DND-41 (cell line): ENCODE results near the gene CIAO3.
A peak's percentile ranks its signal among the peaks of the same experiment; 100 is the strongest.

ENCODE experiments used
- ATAC-seq: fragments of 200-7000 bp; cut with Tn5 transposase; 3 replicates; pipeline ENCODE4 v1.9.1; 2021; ENCODE audit warnings: low read depth; ENCODE audit not compliant: insufficient read depth
- DNase-seq: peaks from one replicate; pipeline ENCODE4 v3.0.0-alpha.2; 2020
- H2AFZ ChIP-seq: 2 replicates; pipeline ENCODE4 v1.6.0; 2012; ENCODE audit warnings: low read depth, low read length
- H3K27ac ChIP-seq: 2 replicates; pipeline ENCODE4 v1.5.1; 2012; ENCODE audit warnings: low read length, inconsistent platforms
- H3K27me3 ChIP-seq: fragments of 200-600 bp; sonication (generic); 2 replicates; pipeline ENCODE4 v1.6.0; 2012; ENCODE audit warnings: low read length, mild to moderate bottlenecking, inconsistent platforms; ENCODE audit not compliant: insufficient read depth, poor library complexity
- H3K36me3 ChIP-seq: 2 replicates; pipeline ENCODE4 v1.5.1; 2012; ENCODE audit warnings: low read length, inconsistent platforms; ENCODE audit not compliant: insufficient read depth
- H3K4me1 ChIP-seq: 2 replicates; pipeline ENCODE4 v1.5.1; 2012; ENCODE audit warnings: mild to moderate bottlenecking, low read length; ENCODE audit not compliant: insufficient read depth
- H3K4me2 ChIP-seq: 2 replicates; pipeline ENCODE4 v1.6.0; 2012; ENCODE audit warnings: mild to moderate bottlenecking, moderate library complexity, low read length, inconsistent platforms; ENCODE audit not compliant: insufficient read depth
- H3K4me3 ChIP-seq, 2 experiments: fragments of 200-600 bp in 1 of 2; shearing (Covaris generic) in 1 of 2; 2 replicates each; pipeline ENCODE4 v1.5.1; 2012 to 2016; ENCODE audit warnings: inconsistent platforms in 2 of 2, low read length in 2 of 2, mild to moderate bottlenecking in 2 of 2, low read depth in 1 of 2, moderate library complexity in 1 of 2
- H3K79me2 ChIP-seq: 2 replicates; pipeline ENCODE4 v1.6.0; 2012; ENCODE audit warnings: low read length, inconsistent platforms; ENCODE audit not compliant: insufficient read depth
- H3K9ac ChIP-seq: 2 replicates; pipeline ENCODE4 v1.6.0; 2012; ENCODE audit warnings: low read depth, mild to moderate bottlenecking, inconsistent platforms, low read length, moderate library complexity
- H3K9me3 ChIP-seq: 2 replicates; pipeline ENCODE4 v1.5.1; 2012; ENCODE audit warnings: low read length, moderate library complexity, mild to moderate bottlenecking, inconsistent platforms; ENCODE audit not compliant: insufficient read depth, severe bottlenecking
- H4K20me1 ChIP-seq: 2 replicates; pipeline ENCODE4 v1.6.0; 2012; ENCODE audit warnings: low read length; ENCODE audit not compliant: insufficient read depth
- CTCF ChIP-seq: IDR thresholded peaks from 2 replicates; pipeline ENCODE4 v1.5.1; 2012; ENCODE audit warnings: borderline replicate concordance, low read length, moderate library complexity, mild to moderate bottlenecking; ENCODE audit not compliant: poor library complexity, severe bottlenecking; ENCODE audit errors: extremely low read depth
- EZH2 ChIP-seq: IDR thresholded peaks from 3 replicates; pipeline ENCODE4 v1.6.1; 2012; ENCODE audit warnings: borderline replicate concordance, low read depth, mild to moderate bottlenecking, moderate library complexity, low read length, inconsistent platforms; ENCODE audit not compliant: severe bottlenecking

The CIAO3 gene

DNA sequence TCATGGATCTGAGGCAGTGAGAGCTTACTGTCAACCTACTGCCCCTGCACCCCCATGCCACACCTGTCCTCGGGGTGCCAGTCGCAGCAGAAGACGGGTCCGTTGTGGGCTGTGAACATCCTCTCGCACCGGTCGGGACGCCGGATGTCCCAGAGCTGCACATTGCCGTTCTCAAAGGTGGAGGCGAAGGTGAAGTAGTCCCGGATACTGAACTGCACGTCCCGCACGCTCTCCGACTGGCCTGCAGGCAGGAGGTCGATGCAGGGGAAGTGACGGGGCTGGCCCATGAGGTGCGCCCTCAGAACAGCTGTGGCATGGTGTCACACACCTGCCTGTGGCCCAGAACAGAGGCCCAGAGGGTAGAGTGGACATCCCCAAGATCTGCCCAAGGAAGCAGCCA lies 53.3 kb downstream of the CIAO3 start:
- Histone ChIP-seq H3K4me1 (peaks cover 65% of the 10 kb centered on the region), H2AFZ (no peak overlapping the region), H3K9me3 (no peaks in the 10 kb centered on the region), H3K4me3 (no peak overlapping the region), H3K36me3 (peaks cover 52% of the 10 kb centered on the region), H3K9ac (no peak overlapping the region), H4K20me1 (peaks cover 25% of the 10 kb centered on the region), H3K27ac (no peak overlapping the region), H3K79me2 (peaks cover 35% of the 10 kb centered on the region), H3K4me2 (peak overlapping the region; percentile 19; the same call in 1 of the 2 replicates), H3K27me3 (no peaks in the 10 kb centered on the region)
- ATAC-seq = no peak
- TF ChIP-seq CTCF = no peak
- TF ChIP-seq EZH2 = no peak
- no peak for DNase-seq

GRCh38 chr16:686459-687260 lies 54.1 kb downstream of the CIAO3 start:
- Histone ChIP-seq H4K20me1 (peaks cover 33% of the 10 kb centered on the region), H2AFZ (no peak overlapping the region), H3K36me3 (peaks cover 60% of the 10 kb centered on the region), H3K4me2 (no peak overlapping the region), H3K4me1 (peaks cover 74% of the 10 kb centered on the region), H3K79me2 (peaks cover 44% of the 10 kb centered on the region), H3K27me3 (no peaks in the 10 kb centered on the region), H3K4me3 (no peak overlapping the region), H3K9me3 (no peaks in the 10 kb centered on the region), H3K9ac (no peak overlapping the region), H3K27ac (no peak overlapping the region)
- TF ChIP-seq CTCF (no peak), EZH2 (no peak)
- DNase-seq (no peak), ATAC-seq (no peak)

DNA sequence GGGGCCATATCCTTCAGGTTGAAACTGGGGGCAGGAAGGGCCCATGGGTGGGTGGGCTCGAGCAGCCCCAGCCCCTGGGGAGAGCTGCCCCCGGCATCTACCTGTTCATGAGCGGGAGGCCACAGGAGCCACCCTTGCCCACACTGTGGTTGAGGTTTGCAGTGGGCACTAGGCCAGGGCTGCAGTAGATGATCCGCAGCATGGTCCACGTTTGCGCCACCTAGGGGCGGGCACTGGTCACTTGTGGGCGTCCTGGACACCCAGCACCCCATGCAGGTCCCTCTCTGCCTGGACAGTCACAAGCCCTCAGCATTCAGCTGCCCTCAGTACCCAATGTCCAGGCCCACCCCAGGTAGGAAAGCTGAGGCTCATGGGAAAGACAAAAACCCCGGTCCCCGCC lies 54.8 kb downstream of the CIAO3 start:
- DNase-seq = no peak
- peaks cover 81% of the 10 kb centered on the region for H3K4me1 ChIP-seq
- H3K36me3 ChIP-seq = peaks cover 67% of the 10 kb centered on the region

More for the DNA sequence above, 54.8 kb downstream of the CIAO3 start:
- TF ChIP-seq EZH2 (no peak), CTCF (peak; percentile 51)
- H3K4me2 ChIP-seq = no peak overlapping the region
- H4K20me1 ChIP-seq = peaks cover 40% of the 10 kb centered on the region
- no peak for ATAC-seq
- H3K79me2 ChIP-seq = peaks cover 51% of the 10 kb centered on the region
- no peak overlapping the region for H3K4me3 ChIP-seq
- H2AFZ ChIP-seq = no peak overlapping the region
- no peaks in the 10 kb centered on the region for H3K9me3 ChIP-seq
- no peak overlapping the region for H3K27ac ChIP-seq
- no peaks in the 10 kb centered on the region for H3K27me3 ChIP-seq
- H3K9ac ChIP-seq = no peak overlapping the region
